Measurements from ENCODE around the gene AGBL4. TPM values are rescaled to one million over a fixed set of nuclear protein-coding genes. Genes with fewer than 3 reads are reported as not detected.

Gene AGBL4
- total RNA-seq, 6 experiments from 2014 or later = 0.06 to 1.8 (median 0.93) TPM

DNA sequence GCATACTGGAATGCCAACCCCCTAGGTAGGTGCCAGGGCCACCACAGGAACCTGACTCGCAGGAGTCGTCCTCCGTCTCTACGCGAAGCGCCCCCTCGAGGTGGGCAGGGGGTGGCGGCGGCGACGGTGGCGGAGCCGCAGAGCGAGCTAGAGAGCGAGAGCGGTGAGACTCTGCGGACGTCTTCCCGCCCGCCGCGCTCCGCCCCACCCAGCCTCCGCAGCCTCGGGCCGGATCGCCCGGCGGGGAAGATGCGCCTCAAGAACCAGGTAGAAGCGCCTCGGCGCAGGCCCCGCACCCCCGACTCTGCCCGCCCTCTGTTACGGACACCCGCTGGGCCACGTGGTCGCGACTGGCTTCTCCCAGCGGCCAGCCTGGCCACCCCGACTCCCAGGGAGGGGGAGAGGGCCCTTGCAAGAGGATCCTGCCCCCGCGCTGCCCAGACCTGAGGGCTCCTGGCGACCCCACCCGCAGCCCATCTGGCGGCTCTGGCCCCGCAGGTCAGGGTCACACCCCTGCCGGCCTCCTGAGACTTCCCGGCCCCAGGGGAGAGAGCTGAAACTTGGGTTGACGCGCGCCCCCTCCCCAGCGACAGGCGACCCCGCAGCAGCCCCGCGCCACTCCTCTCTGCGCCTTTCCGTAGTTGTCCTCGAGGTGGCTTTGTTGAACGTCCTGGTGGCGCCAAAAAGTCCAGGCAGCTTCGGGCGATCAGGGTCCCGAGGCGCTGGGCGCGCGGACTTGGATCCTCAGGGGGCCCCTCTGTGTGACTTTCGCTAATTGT lies 24.4 kb upstream of the AGBL4 start:
- H3K4me3 ChIP-seq = peak overlapping the region in 1 of 3 donors; percentile 35
- TF ChIP-seq, protein P1, sequence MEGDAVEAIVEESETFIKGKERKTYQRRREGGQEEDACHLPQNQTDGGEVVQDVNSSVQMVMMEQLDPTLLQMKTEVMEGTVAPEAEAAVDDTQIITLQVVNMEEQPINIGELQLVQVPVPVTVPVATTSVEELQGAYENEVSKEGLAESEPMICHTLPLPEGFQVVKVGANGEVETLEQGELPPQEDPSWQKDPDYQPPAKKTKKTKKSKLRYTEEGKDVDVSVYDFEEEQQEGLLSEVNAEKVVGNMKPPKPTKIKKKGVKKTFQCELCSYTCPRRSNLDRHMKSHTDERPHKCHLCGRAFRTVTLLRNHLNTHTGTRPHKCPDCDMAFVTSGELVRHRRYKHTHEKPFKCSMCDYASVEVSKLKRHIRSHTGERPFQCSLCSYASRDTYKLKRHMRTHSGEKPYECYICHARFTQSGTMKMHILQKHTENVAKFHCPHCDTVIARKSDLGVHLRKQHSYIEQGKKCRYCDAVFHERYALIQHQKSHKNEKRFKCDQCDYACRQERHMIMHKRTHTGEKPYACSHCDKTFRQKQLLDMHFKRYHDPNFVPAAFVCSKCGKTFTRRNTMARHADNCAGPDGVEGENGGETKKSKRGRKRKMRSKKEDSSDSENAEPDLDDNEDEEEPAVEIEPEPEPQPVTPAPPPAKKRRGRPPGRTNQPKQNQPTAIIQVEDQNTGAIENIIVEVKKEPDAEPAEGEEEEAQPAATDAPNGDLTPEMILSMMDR (IDR thresholded peaks at IDR 0.05) = peak in 3 of 4 donors; percentile 15 to 27 (median 15)
- TF ChIP-seq POLR2A (IDR thresholded peaks at IDR 0.05) = no peak
- DNase-seq = peak in 2 of 3 donors; percentile 32 to 55
- H3K27ac ChIP-seq = no peak overlapping the region
- no peaks in the 10 kb centered on the region for H3K4me1 ChIP-seq
- H3K27me3 ChIP-seq = peaks cover 0 to 17% of the 10 kb centered on the region in 2 donors
- peak; percentile 23 to 75 (median 56) for ATAC-seq
- intact Hi-C loops (cut with DNase I) = no loop called here
- 7% methylated on average over 31 of the region's 72 CpGs for WGBS (ENCODE audit: insufficient coverage, low coverage, low lambda C conversion rate, missing lambda C conversion rate)
- no peaks in the 10 kb centered on the region for H3K9me3 ChIP-seq
- H3K36me3 ChIP-seq = no peaks in the 10 kb centered on the region

DNA sequence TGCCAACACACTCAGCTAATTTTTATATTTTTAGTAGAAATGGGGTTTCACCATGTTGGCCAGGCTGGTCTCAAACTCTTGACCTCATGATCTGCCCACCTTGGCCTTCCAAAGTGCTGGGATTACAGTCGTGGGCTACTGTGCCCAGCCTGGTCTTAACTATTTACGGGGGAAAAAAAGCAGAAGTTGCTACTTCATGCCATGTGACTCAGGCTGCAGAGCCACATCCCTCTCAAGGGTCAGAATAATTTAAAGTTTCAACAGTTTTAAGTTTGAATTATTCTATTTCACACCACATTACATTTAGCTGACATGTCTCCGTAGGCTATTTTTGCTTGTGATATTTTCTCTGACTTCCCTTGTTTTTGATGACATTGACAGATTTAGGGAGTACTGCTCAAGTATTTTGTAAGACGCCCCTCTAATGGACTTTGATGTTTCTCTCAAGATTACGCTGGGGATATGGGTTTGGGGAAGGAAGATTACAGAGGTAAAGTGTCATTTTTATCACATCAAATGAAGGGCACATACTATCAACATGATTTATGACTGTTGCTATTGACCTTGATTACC lies 14.6 kb upstream of the AGBL4 start:
- TF ChIP-seq POLR2A (IDR thresholded peaks at IDR 0.05) = no peak
- TF ChIP-seq, protein P1 (IDR thresholded peaks at IDR 0.05) = no peak
- intact Hi-C loops (cut with DNase I) = no loop called here
- H3K4me1 ChIP-seq = no peaks in the 10 kb centered on the region
- H3K27ac ChIP-seq = no peak overlapping the region
- DNase-seq (no peak), ATAC-seq (peak in 1 of 4 donors; percentile 50)
- H3K27me3 ChIP-seq = peaks cover 0 to 3% of the 10 kb centered on the region in 2 donors
- 14% methylated on average over 5 of the region's 5 CpGs for WGBS (ENCODE audit: insufficient coverage, low coverage, low lambda C conversion rate, missing lambda C conversion rate)
- no peaks in the 10 kb centered on the region for H3K9me3 ChIP-seq
- H3K36me3 ChIP-seq = no peaks in the 10 kb centered on the region
- H3K4me3 ChIP-seq = no peak overlapping the region

DNA sequence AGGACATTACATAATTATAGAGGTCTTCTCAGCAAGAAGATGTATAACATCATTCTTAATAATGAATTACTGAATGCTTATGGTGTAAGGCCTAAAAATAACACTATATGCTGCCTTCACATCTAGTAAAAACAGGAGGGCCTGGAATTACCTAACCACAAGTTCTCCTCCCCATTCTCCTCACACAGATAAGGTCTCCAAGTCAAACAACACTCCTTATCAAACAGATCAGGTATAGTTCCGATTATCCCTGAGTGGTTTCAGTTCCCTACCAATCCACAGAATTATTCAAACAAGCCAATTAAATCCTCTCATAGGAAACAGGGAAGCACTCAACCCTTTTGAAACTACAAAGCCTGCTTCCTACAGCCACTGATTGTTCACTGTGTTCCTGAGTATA lies 4.0 kb upstream of the AGBL4 start:
- H3K27ac ChIP-seq = no peak overlapping the region
- no peaks in the 10 kb centered on the region for H3K27me3 ChIP-seq
- intact Hi-C loops (cut with DNase I) = no loop called here
- no peak overlapping the region for H3K4me3 ChIP-seq
- ATAC-seq (no peak), DNase-seq (no peak)
- H3K9me3 ChIP-seq = no peaks in the 10 kb centered on the region
- peaks cover 0 to 7% (median 0%) of the 10 kb centered on the region in 4 donors for H3K4me1 ChIP-seq
- WGBS (ENCODE audit: insufficient coverage, low coverage, low lambda C conversion rate, missing lambda C conversion rate) = 25% methylated on average over 1 of the region's 1 CpG
- TF ChIP-seq POLR2A (IDR thresholded peaks at IDR 0.05) = no peak
- TF ChIP-seq, protein P1 (IDR thresholded peaks at IDR 0.05) = no peak
- H3K36me3 ChIP-seq = no peaks in the 10 kb centered on the region

DNA sequence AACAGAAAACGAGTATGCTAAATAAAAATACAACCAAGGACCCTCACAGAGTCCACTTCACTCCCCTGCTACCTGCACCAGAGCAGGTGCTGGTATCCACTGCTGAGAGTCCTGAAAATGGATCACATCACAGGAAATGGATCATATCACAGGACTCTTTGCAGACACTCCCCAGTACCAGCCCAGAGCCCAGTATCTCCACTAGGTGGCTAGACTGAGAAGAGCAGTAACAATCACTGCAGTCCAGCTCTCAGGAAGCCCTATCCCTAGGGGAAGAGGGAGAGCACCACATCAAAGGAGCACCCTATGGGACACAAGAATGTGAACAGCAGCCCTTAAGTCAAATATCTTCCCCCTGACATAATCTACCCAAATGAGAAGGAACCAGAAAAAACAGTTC lies 28.0 kb downstream of the AGBL4 start:
- no peaks in the 10 kb centered on the region for H3K4me1 ChIP-seq
- H3K36me3 ChIP-seq = no peaks in the 10 kb centered on the region
- H3K27me3 ChIP-seq = no peaks in the 10 kb centered on the region
- intact Hi-C loops (cut with DNase I) = no loop called here
- DNase-seq (no peak), ATAC-seq (no peak)
- TF ChIP-seq POLR2A (IDR thresholded peaks at IDR 0.05) = no peak
- TF ChIP-seq, protein P1 (IDR thresholded peaks at IDR 0.05) = peak; percentile 21 to 27 (median 24)
- H3K9me3 ChIP-seq = peaks cover 0 to 2% (median 0%) of the 10 kb centered on the region in 4 donors
- H3K4me3 ChIP-seq = no peak overlapping the region
- no peak overlapping the region for H3K27ac ChIP-seq
- WGBS (ENCODE audit: insufficient coverage, low coverage, low lambda C conversion rate, missing lambda C conversion rate) = 7% methylated on average over 1 of the region's 1 CpG
